GM18873 (cell line): ENCODE results near the gene CYSLTR2.

ENCODE experiments used
- ATAC-seq: cut with Tn5 transposase; IDR thresholded peaks from one replicate; pipeline ENCODE4 v1.9.1; 2021; ENCODE audit warnings: mild to moderate bottlenecking, moderate library complexity, moderate number of reproducible peaks; ENCODE audit not compliant: unreplicated experiment, low FRiP score

The CYSLTR2 gene, protein sequence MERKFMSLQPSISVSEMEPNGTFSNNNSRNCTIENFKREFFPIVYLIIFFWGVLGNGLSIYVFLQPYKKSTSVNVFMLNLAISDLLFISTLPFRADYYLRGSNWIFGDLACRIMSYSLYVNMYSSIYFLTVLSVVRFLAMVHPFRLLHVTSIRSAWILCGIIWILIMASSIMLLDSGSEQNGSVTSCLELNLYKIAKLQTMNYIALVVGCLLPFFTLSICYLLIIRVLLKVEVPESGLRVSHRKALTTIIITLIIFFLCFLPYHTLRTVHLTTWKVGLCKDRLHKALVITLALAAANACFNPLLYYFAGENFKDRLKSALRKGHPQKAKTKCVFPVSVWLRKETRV

GRCh38 chr13:48653472-48653939 lies at the start of gene CYSLTR2:
CYSLTR2 (plus strand) TSS chr13:48653929; CDS start chr13:48706818, 52,889 bp downstream.
- no peak for ATAC-seq

DNA sequence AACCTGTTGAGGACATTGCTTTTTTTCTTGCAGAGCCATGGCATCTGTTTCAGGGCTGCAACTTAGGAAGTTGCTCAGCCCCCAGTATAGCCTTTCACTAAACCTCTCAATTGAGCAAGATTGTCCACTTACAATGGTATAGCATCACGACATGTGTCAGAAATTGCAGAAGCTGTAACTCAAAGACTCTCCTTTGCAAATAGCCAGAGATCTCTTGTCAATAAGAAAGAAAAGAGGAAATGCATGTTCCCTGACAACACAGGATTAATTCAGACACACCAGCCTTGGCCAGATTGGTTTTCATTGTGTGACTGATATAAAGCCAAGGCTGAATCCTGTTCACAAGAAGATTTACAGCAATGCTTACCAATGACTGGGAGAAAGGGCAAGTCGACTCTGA lies 38.7 kb upstream of the CYSLTR2 start:
- no peak for ATAC-seq

- ATAC-seq = no peak
These were observed 34.8 kb upstream of the CYSLTR2 start for GRCh38 chr13:48618937-48619336.

- ATAC-seq = no peak
These were observed 32.7 kb upstream of the CYSLTR2 start for GRCh38 chr13:48621056-48621455.

DNA sequence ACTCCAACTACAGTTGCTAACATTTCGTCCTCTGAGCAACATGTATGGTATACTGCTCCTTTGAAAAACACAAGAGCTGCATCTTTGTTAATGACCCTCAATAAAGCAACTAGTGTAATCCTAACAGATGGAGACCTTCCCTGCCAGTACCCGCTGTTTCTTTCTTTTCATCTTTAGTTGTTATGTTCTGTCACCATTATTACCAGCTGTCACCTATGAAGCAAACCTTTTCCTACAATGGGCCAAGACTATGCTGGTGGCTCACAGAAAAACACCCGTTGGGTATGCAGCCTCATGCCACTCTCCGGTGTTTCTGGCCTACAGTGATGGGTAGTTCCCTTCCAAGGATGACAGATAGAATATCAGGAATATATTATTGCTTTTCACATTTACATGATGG lies 29.7 kb upstream of the CYSLTR2 start:
- no peak for ATAC-seq

DNA sequence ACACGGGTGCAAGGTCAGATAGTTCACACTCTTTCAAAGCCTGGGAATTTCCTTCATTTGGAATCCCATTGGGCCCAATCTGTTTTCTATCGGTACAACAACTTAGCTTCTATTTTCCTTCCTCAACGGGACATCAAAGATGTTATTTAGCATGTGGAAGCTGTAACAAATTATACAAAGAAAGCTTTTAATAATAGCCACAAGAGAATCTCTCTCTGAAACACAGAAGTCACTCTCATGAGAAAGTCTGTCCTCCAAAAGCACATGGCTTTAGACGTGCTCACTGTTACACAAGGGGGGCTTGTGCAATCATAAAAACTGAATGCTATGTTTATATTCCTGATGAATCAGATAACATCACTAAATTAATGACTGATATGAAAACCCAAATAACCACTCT lies 28.9 kb upstream of the CYSLTR2 start:
- no peak for ATAC-seq

- no peak for ATAC-seq
These were observed 28.2 kb upstream of the CYSLTR2 start for GRCh38 chr13:48625413-48626076.

DNA sequence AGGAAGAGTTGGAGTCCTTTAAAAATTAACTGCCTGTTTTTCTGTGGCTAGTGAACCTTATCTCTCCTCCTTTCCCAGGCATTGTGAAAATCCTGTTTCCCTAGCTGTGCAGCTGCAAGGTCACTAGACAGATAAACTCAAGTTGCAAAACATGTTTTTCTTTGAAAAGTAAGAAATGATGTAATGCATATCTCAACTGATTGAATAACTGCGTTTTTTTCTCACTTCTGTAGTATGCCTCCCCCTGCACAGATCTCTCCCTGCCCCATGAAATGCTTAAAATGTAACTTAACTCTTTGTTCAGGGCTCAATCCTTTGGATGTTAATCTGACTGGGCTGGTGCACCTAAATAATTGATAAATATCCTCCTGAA lies 27.7 kb upstream of the CYSLTR2 start:
- ATAC-seq = no peak

DNA sequence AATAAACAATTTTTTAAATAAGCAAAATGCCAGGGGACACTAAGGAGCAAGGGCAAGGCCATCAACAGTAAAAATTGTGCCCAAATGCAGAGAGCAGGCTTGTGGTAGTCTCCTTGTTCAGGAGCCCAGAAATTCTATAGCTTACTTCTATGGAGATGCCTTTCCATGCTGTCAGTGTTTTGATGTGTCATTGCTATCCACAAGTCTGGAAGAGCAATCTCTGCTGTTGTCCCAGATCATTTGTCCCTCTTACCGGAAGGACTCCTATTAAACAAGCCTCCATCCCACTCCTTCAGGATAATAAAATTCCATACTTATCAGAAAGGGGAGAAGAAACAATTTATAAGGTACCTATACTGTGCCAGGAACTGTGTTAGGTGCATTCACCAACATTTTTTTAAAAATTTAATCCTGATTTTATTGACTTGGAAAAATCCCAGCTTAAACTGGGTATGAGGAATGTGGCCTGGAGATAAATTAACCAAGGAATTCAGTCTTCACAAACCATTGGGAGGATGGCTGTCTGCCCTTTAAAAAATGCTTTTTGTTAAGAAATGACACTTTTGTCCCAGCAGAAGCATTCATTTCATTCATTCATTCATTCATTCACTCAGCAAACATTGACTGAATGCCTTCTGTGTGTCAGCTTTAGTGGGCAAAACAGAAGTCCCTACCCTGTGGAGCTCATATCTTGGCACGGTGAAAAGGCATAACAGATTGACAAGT lies 26.8 kb upstream of the CYSLTR2 start:
- ATAC-seq = no peak

DNA sequence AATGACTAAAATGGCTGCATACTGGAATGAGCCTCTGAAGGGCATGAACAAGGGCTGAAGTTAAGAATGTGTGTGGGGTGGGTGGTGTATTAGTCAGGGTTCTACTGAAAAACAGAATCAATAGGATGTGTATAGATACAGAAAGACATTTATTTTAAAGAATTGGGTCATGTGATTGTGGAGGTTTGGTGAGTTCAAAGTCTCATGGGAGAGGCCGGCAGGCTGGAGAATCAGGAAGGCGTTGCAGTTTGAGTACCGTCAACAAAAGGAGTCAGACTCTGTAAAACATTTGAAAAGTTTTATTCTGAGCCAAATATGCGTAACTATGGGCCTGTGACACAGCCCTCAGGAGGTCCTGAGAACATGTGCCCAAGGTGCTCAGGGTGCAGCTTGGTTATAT lies 24.5 kb upstream of the CYSLTR2 start:
- ATAC-seq = no peak

DNA sequence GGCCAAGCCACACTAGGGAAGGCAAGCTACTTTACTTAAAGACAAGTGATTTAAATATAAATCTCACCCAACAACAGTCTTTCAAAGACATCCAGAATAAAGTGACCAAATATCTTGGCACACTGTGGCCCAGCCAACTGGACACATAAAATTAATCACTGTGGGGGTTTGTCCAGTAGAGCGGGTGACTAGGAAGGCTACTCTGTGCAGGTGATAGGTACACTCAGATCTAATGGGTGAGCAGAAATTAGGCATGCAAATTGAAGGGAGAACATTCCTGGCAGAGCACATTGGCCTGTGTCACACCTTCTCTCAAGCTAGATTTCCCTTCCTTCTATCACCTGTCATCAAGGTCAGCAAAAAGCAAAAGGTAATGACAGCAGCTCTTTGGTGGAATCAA lies 23.4 kb upstream of the CYSLTR2 start:
- ATAC-seq = no peak

- ATAC-seq = no peak
These were observed 23.0 kb upstream of the CYSLTR2 start for GRCh38 chr13:48630773-48631172.

- ATAC-seq = no peak
These were observed 22.3 kb upstream of the CYSLTR2 start for GRCh38 chr13:48631441-48631840.

GRCh38 chr13:48633700-48634099 lies 20.0 kb upstream of the CYSLTR2 start:
- no peak for ATAC-seq

DNA sequence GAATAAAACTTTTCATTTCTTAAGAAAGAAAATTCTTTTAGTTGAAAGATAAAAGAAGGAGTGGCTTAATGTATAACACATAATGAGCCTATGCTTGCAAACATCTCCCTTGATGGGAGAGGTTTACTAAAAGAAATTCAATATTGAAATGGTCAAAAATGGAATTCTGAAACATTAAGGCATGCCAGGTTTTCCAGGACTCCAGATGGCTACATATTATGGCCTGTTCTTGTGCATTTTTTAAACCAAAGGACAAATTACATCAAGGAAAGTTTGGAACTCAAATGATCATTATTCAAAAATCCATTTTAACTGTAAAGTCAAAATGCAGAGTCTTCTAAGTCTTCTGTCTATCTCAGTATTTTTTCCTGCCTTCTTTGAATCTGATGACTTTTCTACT lies 19.1 kb upstream of the CYSLTR2 start:
- no peak for ATAC-seq

DNA sequence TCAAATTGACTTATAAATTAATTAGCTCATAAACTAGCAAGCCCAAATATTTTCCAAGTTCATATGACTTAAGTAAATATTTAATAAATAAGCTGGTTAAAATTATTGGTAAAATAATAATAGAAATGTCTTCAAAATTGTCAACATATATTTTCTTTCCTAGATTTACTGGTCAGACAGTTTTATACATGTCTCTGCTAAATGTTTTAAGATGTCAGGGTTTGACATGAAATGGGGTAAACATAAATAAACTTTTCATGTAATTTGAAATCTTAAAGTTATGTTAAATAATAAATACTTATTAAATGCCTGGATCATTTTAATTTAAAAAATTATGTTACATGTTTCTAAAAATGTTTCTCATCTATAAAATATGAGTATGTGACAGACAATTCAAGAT lies 18.3 kb upstream of the CYSLTR2 start:
- no peak for ATAC-seq

GRCh38 chr13:48636550-48636949 lies 17.2 kb upstream of the CYSLTR2 start:
- no peak for ATAC-seq

- ATAC-seq = no peak
These were observed 16.1 kb upstream of the CYSLTR2 start for GRCh38 chr13:48637601-48638000.

GRCh38 chr13:48640767-48641166 lies 13.0 kb upstream of the CYSLTR2 start:
- no peak for ATAC-seq

GRCh38 chr13:48641404-48641803 lies 12.3 kb upstream of the CYSLTR2 start:
- no peak for ATAC-seq

DNA sequence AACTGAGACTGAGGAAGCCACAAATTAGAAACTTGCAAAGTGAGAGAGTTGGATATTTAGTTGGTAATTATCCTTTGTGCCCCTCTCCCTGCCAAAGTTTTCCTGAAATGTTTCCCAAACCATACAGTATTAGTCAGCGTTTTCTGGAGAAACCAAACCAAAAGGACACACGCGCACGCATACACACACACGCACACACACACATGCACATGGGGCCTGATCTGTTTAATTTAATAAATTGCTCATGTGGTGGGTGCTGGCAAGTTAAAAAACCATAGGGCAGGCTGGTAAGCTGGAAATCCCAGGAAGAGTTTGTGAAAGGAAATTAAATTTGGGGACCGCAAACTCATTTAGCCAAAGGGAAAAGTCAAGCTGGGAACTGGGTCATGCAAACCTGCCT lies 11.7 kb upstream of the CYSLTR2 start:
- no peak for ATAC-seq
